ENCODE measurements around the gene CDH13. TPM values are rescaled to one million over a fixed set of nuclear protein-coding genes. Genes with fewer than 3 reads are reported as not detected.

The CDH13 gene
- total and polyA plus RNA-seq, 4 donors: 58.9 to 265 (median 158) TPM

DNA sequence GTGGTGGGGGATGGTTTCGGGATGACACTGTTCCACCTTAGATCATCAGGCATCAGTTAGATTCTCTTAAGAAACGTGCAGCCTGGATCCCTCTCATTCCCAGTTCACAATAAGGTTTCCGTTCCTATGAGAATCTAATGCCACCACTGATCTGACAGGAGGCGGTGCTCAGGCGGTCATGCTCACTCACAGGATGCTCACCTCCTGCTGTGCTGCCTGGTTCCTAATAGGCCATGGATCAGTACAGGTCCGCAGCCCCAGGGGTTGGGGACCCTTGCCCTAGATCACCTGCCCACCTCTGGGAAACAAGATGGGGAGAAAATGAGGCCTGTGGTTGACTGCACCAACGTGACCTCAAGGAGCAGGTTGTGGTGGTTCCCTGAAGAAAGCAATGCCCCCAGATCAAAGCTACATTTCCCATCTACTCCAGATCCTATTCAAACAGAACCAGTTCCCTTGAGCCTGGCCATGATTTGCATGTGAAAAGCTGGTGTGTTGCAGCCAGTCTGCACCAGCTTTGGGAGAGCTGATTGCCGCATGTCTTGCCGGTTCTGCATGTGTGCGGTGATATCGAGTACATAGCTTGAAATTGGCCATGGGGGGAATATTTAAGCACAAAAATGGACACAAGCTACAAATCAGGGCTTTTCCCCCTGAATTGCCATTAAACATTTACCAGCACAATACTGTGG, 997.8 kb downstream of the CDH13 start:
- no peak for DNase-seq
- intact Hi-C loops (cut with DNase I): no loop called here
- WGBS, 2 donors: 94 to 95% methylated on average over 11 of the region's 11 CpGs
- no peaks in the 10 kb centered on the region for H3K4me1 ChIP-seq (ENCODE audit: control insufficient read depth in 1 of 2, insufficient read depth in 2 of 2, low read length in 2 of 2)
- H3K27me3 ChIP-seq (ENCODE audit: control insufficient read depth in 1 of 2, insufficient read depth in 2 of 2, low read length in 1 of 2): no peaks in the 10 kb centered on the region
- no peak for ATAC-seq (ENCODE audit: low FRiP score)
- H3K9me3 ChIP-seq (ENCODE audit: control insufficient read depth, low read length): no peaks in the 10 kb centered on the region
- H3K27ac ChIP-seq (ENCODE audit: low read depth in 1 of 2, low read length in 2 of 2): no peak overlapping the region
- H3K36me3 ChIP-seq (ENCODE audit: control insufficient read depth in 1 of 2, insufficient read depth in 2 of 2, low read length in 1 of 2): peaks cover 0 to 2% of the 10 kb centered on the region in 2 donors
- H3K4me3 ChIP-seq (ENCODE audit: low read length in 2 of 2): no peak overlapping the region

GRCh38 chr16:83626204-83626603, 999.4 kb downstream of the CDH13 start:
- 96% methylated on average over 13 of the region's 13 CpGs for WGBS, 2 donors
- Histone ChIP-seq H3K36me3 (ENCODE audit: control insufficient read depth in 1 of 2, insufficient read depth in 2 of 2, low read length in 1 of 2) (peaks cover 0 to 2% of the 10 kb centered on the region in 2 donors), H3K27ac (ENCODE audit: low read depth in 1 of 2, low read length in 2 of 2) (no peak overlapping the region), H3K4me3 (ENCODE audit: low read length in 2 of 2) (no peak overlapping the region), H3K9me3 (ENCODE audit: control insufficient read depth, low read length) (no peaks in the 10 kb centered on the region), H3K4me1 (ENCODE audit: control insufficient read depth in 1 of 2, insufficient read depth in 2 of 2, low read length in 2 of 2) (no peaks in the 10 kb centered on the region), H3K27me3 (ENCODE audit: control insufficient read depth in 1 of 2, insufficient read depth in 2 of 2, low read length in 1 of 2) (no peaks in the 10 kb centered on the region)
- intact Hi-C loops (cut with DNase I): no loop called here
- ATAC-seq (ENCODE audit: low FRiP score) (no peak), DNase-seq (no peak)

DNA sequence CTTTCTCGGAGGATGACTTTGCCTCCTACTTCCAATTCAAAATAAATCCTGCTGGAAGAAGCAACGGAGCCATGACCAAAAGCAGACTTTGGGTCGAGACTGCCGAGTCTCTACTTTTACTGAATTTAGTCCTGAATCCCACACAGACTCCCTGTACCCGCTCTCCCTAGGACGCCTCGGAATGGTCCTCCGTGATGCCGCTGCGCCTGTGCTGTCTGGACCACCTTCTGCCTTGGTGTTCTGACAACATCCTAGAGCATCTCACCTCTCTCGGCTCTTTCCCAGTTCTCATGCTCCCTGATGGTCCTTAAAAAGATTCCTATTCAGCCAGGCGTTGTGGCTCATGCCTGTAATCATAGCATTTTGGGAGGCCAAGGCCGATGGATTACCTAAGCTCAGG, 999.9 kb downstream of the CDH13 start:
- no peak overlapping the region for H3K27ac ChIP-seq (ENCODE audit: low read depth in 1 of 2, low read length in 2 of 2)
- ATAC-seq (ENCODE audit: low FRiP score) (no peak), DNase-seq (no peak)
- WGBS, 2 donors: 96% methylated on average over 13 of the region's 13 CpGs
- intact Hi-C loops (cut with DNase I): no loop called here
- H3K4me3 ChIP-seq (ENCODE audit: low read length in 2 of 2): no peak overlapping the region
- no peaks in the 10 kb centered on the region for H3K4me1 ChIP-seq (ENCODE audit: control insufficient read depth in 1 of 2, insufficient read depth in 2 of 2, low read length in 2 of 2)
- H3K36me3 ChIP-seq (ENCODE audit: control insufficient read depth in 1 of 2, insufficient read depth in 2 of 2, low read length in 1 of 2): peaks cover 0 to 2% of the 10 kb centered on the region in 2 donors
- H3K9me3 ChIP-seq (ENCODE audit: control insufficient read depth, low read length): no peaks in the 10 kb centered on the region
- H3K27me3 ChIP-seq (ENCODE audit: control insufficient read depth in 1 of 2, insufficient read depth in 2 of 2, low read length in 1 of 2): no peaks in the 10 kb centered on the region

- Histone ChIP-seq H3K4me1 (ENCODE audit: control insufficient read depth in 1 of 2, insufficient read depth in 2 of 2, low read length in 2 of 2) (no peaks in the 10 kb centered on the region), H3K27ac (ENCODE audit: low read depth in 1 of 2, low read length in 2 of 2) (no peak overlapping the region), H3K27me3 (ENCODE audit: control insufficient read depth in 1 of 2, insufficient read depth in 2 of 2, low read length in 1 of 2) (no peaks in the 10 kb centered on the region), H3K4me3 (ENCODE audit: low read length in 2 of 2) (no peak overlapping the region), H3K36me3 (ENCODE audit: control insufficient read depth in 1 of 2, insufficient read depth in 2 of 2, low read length in 1 of 2) (peaks cover 0 to 2% of the 10 kb centered on the region in 2 donors), H3K9me3 (ENCODE audit: control insufficient read depth, low read length) (no peaks in the 10 kb centered on the region)
- no peak for ATAC-seq (ENCODE audit: low FRiP score)
- WGBS, 2 donors: 90 to 92% methylated on average over 7 of the region's 7 CpGs
- DNase-seq: no peak
- intact Hi-C loops (cut with DNase I): no loop called here
These were observed 1001.2 kb downstream of the CDH13 start for GRCh38 chr16:83627996-83628395.

GRCh38 chr16:83629426-83629825, 1002.7 kb downstream of the CDH13 start:
- H3K36me3 ChIP-seq (ENCODE audit: control insufficient read depth in 1 of 2, insufficient read depth in 2 of 2, low read length in 1 of 2): peaks cover 0 to 2% of the 10 kb centered on the region in 2 donors
- no peaks in the 10 kb centered on the region for H3K9me3 ChIP-seq (ENCODE audit: control insufficient read depth, low read length)
- 67 to 79% methylated on average over 3 of the region's 3 CpGs for WGBS, 2 donors
- no peak overlapping the region for H3K4me3 ChIP-seq (ENCODE audit: low read length in 2 of 2)
- H3K27me3 ChIP-seq (ENCODE audit: control insufficient read depth in 1 of 2, insufficient read depth in 2 of 2, low read length in 1 of 2): no peaks in the 10 kb centered on the region
- H3K27ac ChIP-seq (ENCODE audit: low read depth in 1 of 2, low read length in 2 of 2): no peak overlapping the region
- intact Hi-C loops (cut with DNase I): no loop called here
- no peaks in the 10 kb centered on the region for H3K4me1 ChIP-seq (ENCODE audit: control insufficient read depth in 1 of 2, insufficient read depth in 2 of 2, low read length in 2 of 2)
- no peak for ATAC-seq (ENCODE audit: low FRiP score)
- no peak for DNase-seq

DNA sequence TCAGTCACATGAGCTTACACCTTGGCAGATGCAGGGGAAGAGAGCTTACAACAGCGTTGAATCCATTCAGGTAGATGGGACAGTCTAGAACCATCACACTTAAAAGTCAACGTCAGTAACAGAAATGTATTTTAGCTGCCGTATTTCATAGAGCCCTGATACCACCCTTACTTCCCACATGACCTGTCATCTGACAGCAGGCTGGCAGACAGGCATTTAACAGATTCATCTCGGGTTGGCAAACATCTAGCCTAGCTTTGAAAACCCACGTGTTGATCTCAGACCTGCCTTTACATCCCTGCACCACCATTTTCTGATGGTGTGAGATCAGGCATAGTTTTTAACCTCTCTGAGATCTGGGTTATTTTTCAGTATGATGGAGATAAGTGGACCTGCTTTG, 1003.1 kb downstream of the CDH13 start:
- no peak for ATAC-seq (ENCODE audit: low FRiP score)
- WGBS, 2 donors: 86 to 88% methylated on average over 5 of the region's 5 CpGs
- intact Hi-C loops (cut with DNase I): no loop called here

DNA sequence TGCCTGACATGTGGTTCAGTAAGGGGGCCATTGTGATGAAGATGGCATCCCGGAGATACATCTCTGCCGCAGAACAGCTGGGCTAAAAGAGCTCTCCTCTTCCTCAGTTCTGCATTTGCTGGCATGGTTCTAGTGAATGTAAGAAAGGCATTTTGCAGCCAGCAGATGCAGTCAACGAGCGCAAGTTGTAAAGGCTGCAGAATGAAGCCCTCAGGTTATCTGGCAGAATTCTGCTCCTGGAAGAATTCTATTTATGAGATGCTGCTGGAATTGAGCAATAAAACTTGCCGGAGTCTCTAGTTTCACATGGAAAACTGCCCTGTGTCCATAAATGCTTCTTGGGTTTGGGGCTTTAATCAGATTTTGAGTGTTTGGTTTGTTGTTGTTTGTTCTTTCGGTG, 1004.2 kb downstream of the CDH13 start:
- DNase-seq (no peak), ATAC-seq (ENCODE audit: low FRiP score) (no peak)
- Histone ChIP-seq H3K27me3 (ENCODE audit: control insufficient read depth in 1 of 2, insufficient read depth in 2 of 2, low read length in 1 of 2) (no peaks in the 10 kb centered on the region), H3K36me3 (ENCODE audit: control insufficient read depth in 1 of 2, insufficient read depth in 2 of 2, low read length in 1 of 2) (peaks cover 0 to 2% of the 10 kb centered on the region in 2 donors), H3K27ac (ENCODE audit: low read depth in 1 of 2, low read length in 2 of 2) (no peak overlapping the region), H3K9me3 (ENCODE audit: control insufficient read depth, low read length) (no peaks in the 10 kb centered on the region), H3K4me3 (ENCODE audit: low read length in 2 of 2) (no peak overlapping the region), H3K4me1 (ENCODE audit: control insufficient read depth in 1 of 2, insufficient read depth in 2 of 2, low read length in 2 of 2) (no peaks in the 10 kb centered on the region)
- 90 to 93% methylated on average over 6 of the region's 6 CpGs for WGBS, 2 donors
- intact Hi-C loops (cut with DNase I): no loop called here

More for the DNA sequence above, 1003.1 kb downstream of the CDH13 start:
- H3K4me3 ChIP-seq (ENCODE audit: low read length in 2 of 2): no peak overlapping the region
- no peaks in the 10 kb centered on the region for H3K27me3 ChIP-seq (ENCODE audit: control insufficient read depth in 1 of 2, insufficient read depth in 2 of 2, low read length in 1 of 2)
- H3K36me3 ChIP-seq (ENCODE audit: control insufficient read depth in 1 of 2, insufficient read depth in 2 of 2, low read length in 1 of 2): peaks cover 0 to 2% of the 10 kb centered on the region in 2 donors
- no peak for DNase-seq
- no peaks in the 10 kb centered on the region for H3K4me1 ChIP-seq (ENCODE audit: control insufficient read depth in 1 of 2, insufficient read depth in 2 of 2, low read length in 2 of 2)
- H3K9me3 ChIP-seq (ENCODE audit: control insufficient read depth, low read length): no peaks in the 10 kb centered on the region
- no peak overlapping the region for H3K27ac ChIP-seq (ENCODE audit: low read depth in 1 of 2, low read length in 2 of 2)

GRCh38 chr16:83633286-83633685, 1006.5 kb downstream of the CDH13 start:
- DNase-seq (no peak), ATAC-seq (ENCODE audit: low FRiP score) (no peak)
- Histone ChIP-seq H3K9me3 (ENCODE audit: control insufficient read depth, low read length) (no peaks in the 10 kb centered on the region), H3K4me3 (ENCODE audit: low read length in 2 of 2) (no peak overlapping the region), H3K27me3 (ENCODE audit: control insufficient read depth in 1 of 2, insufficient read depth in 2 of 2, low read length in 1 of 2) (no peaks in the 10 kb centered on the region), H3K27ac (ENCODE audit: low read depth in 1 of 2, low read length in 2 of 2) (no peak overlapping the region), H3K4me1 (ENCODE audit: control insufficient read depth in 1 of 2, insufficient read depth in 2 of 2, low read length in 2 of 2) (no peaks in the 10 kb centered on the region), H3K36me3 (ENCODE audit: control insufficient read depth in 1 of 2, insufficient read depth in 2 of 2, low read length in 1 of 2) (no peaks in the 10 kb centered on the region)
- 95 to 97% methylated on average over 9 of the region's 9 CpGs for WGBS, 2 donors
- intact Hi-C loops (cut with DNase I): no loop called here

DNA sequence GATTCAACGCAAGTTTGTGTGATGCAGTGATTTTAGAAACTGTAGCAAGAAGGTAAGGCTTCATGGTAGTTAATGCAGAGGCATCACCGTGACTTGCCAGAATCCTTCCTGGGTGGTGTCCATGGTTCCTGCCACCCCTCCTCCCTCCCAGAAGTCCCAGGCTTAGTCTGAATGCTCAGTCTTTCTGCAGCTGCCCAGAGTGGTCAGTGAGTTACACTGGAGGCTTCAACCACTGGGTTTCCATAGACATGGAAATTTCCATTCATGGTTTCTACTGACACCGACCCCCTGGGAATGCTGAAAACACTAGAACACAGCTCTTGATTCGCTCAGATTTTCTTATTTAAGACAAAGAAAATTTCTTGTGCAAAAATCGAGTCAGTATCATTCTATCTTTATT, 1021.6 kb downstream of the CDH13 start:
- H3K36me3 ChIP-seq (ENCODE audit: control insufficient read depth in 1 of 2, insufficient read depth in 2 of 2, low read length in 1 of 2): no peaks in the 10 kb centered on the region
- no peaks in the 10 kb centered on the region for H3K4me1 ChIP-seq (ENCODE audit: control insufficient read depth in 1 of 2, insufficient read depth in 2 of 2, low read length in 2 of 2)
- DNase-seq (no peak), ATAC-seq (ENCODE audit: low FRiP score) (no peak)
- 59 to 70% methylated on average over 5 of the region's 5 CpGs for WGBS, 2 donors
- H3K27ac ChIP-seq (ENCODE audit: low read depth in 1 of 2, low read length in 2 of 2): no peak overlapping the region
- no peaks in the 10 kb centered on the region for H3K9me3 ChIP-seq (ENCODE audit: control insufficient read depth, low read length)
- no peaks in the 10 kb centered on the region for H3K27me3 ChIP-seq (ENCODE audit: control insufficient read depth in 1 of 2, insufficient read depth in 2 of 2, low read length in 1 of 2)
- intact Hi-C loops (cut with DNase I): no loop called here
- no peak overlapping the region for H3K4me3 ChIP-seq (ENCODE audit: low read length in 2 of 2)
